Measurements from ENCODE around the gene NME3.

NME3 gene

GRCh38 chr16:1790261-1790610 is 18.9 kb upstream of the NME3 start:
- Mint-ChIP-seq H3K4me3 (no peak overlapping the region), H3K27me3 (no peaks in the 10 kb centered on the region), H3K27ac (no peak overlapping the region), H3K36me3 (ENCODE audit: low read depth) (peaks cover 76% of the 10 kb centered on the region), H3K4me1 (ENCODE audit: low read depth) (peaks cover under 1% of the 10 kb centered on the region), H3K9me3 (no peaks in the 10 kb centered on the region)
- intact Hi-C loops (cut with micrococcal nuclease) = no loop called here

DNA sequence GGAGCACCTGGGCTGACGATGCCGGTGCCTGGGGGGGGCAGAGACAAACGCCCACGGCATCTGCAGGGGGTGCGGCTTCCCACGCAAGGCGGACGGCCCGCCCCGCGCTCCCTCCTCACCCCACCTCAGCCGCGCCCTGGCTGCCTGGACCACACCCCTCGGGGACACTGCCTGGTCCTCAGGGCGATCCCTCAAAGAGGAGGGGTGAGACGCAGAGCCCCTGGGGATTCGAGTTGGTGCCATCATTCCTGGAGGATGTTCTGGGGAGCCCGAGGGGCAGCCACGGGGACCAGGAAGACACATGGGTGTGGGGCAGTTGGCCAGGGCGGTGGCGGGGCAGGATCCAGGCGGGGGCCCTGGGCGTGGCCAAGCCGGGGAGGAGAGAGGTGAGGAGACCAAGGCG is 18.3 kb upstream of the NME3 start:
- peaks cover 5% of the 10 kb centered on the region for H3K4me1 Mint-ChIP-seq (ENCODE audit: low read depth)
- no peak overlapping the region for H3K4me3 Mint-ChIP-seq
- no peaks in the 10 kb centered on the region for H3K27me3 Mint-ChIP-seq
- peaks cover 80% of the 10 kb centered on the region for H3K36me3 Mint-ChIP-seq (ENCODE audit: low read depth)
- intact Hi-C loops (cut with micrococcal nuclease) = no loop called here
- H3K9me3 Mint-ChIP-seq = no peaks in the 10 kb centered on the region
- H3K27ac Mint-ChIP-seq = no peak overlapping the region

DNA sequence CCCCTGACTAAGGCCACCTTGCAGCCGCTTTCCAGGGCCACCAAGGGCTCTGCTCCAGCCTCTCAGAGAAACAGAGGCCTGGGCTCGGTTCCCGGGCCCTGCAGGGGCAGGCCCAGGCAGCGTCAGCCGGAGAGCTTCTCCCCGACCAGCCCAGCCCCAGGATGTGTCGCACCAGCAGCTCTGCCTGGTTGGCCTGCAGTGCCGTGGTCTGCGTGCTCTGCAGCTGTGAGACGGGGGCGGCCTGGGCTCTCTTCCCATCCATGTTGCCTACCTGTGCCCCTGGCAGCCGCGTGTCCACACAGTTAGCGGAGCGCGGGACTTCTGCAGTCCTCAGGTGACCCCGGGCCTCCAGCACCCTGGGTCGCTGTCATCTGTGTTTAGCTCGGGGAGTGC is 17.4 kb upstream of the NME3 start:
- Mint-ChIP-seq H3K27ac (no peak overlapping the region), H3K9me3 (no peaks in the 10 kb centered on the region)
- intact Hi-C loops (cut with micrococcal nuclease) = no loop called here

DNA sequence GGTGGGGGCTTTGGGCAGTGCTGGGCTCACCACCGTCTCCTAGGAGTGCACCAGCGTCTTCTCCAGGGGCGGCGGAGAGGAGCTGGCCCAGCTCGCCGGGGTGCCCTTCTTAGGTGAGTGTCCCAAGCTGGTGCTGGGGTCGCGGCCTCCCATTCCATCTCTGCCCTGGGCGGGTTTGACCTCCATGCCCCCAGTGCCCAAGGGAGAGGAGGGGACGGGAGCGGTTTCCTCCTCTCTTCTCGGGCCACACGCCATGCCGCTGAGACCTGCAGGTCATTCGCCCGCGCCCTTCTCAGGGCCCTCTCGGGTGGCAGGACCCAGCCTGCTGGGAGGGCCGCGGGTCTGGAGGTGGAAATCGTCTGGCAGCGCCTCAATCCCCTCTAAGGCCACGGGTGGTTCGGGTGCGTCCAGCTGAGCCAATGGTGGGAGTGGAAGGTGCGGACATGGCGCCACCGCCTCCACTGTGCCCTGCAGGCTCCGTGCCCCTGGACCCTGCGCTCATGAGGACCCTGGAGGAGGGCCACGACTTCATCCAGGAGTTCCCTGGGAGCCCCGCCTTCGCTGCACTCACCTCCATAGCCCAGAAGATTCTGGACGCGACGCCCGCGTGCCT is 16.9 kb upstream of the NME3 start:
- H3K9me3 Mint-ChIP-seq = no peaks in the 10 kb centered on the region
- intact Hi-C loops (cut with micrococcal nuclease) = no loop called here
- H3K4me3 Mint-ChIP-seq = no peak overlapping the region
- peaks cover 80% of the 10 kb centered on the region for H3K36me3 Mint-ChIP-seq (ENCODE audit: low read depth)
- no peak overlapping the region for H3K27ac Mint-ChIP-seq
- no peaks in the 10 kb centered on the region for H3K27me3 Mint-ChIP-seq
- H3K4me1 Mint-ChIP-seq (ENCODE audit: low read depth) = peaks cover 18% of the 10 kb centered on the region

More for the DNA sequence above, 17.4 kb upstream of the NME3 start:
- H3K4me3 Mint-ChIP-seq = no peak overlapping the region
- H3K27me3 Mint-ChIP-seq = no peaks in the 10 kb centered on the region
- H3K4me1 Mint-ChIP-seq (ENCODE audit: low read depth) = peaks cover 13% of the 10 kb centered on the region
- H3K36me3 Mint-ChIP-seq (ENCODE audit: low read depth) = peaks cover 80% of the 10 kb centered on the region

GRCh38 chr16:1787322-1788094 is 16.2 kb upstream of the NME3 start:
- Mint-ChIP-seq H3K4me3 (no peak overlapping the region), H3K9me3 (no peaks in the 10 kb centered on the region), H3K36me3 (ENCODE audit: low read depth) (peaks cover 79% of the 10 kb centered on the region), H3K4me1 (ENCODE audit: low read depth) (peaks cover 19% of the 10 kb centered on the region), H3K27me3 (no peaks in the 10 kb centered on the region), H3K27ac (no peak overlapping the region)
- intact Hi-C loops (cut with micrococcal nuclease) = no loop called here

GRCh38 chr16:1787056-1787321 is 15.6 kb upstream of the NME3 start:
- Mint-ChIP-seq H3K9me3 (no peaks in the 10 kb centered on the region), H3K4me1 (ENCODE audit: low read depth) (peaks cover 19% of the 10 kb centered on the region), H3K36me3 (ENCODE audit: low read depth) (peaks cover 79% of the 10 kb centered on the region), H3K27me3 (no peaks in the 10 kb centered on the region), H3K27ac (no peak overlapping the region), H3K4me3 (no peak overlapping the region)
- intact Hi-C loops (cut with micrococcal nuclease) = no loop called here

DNA sequence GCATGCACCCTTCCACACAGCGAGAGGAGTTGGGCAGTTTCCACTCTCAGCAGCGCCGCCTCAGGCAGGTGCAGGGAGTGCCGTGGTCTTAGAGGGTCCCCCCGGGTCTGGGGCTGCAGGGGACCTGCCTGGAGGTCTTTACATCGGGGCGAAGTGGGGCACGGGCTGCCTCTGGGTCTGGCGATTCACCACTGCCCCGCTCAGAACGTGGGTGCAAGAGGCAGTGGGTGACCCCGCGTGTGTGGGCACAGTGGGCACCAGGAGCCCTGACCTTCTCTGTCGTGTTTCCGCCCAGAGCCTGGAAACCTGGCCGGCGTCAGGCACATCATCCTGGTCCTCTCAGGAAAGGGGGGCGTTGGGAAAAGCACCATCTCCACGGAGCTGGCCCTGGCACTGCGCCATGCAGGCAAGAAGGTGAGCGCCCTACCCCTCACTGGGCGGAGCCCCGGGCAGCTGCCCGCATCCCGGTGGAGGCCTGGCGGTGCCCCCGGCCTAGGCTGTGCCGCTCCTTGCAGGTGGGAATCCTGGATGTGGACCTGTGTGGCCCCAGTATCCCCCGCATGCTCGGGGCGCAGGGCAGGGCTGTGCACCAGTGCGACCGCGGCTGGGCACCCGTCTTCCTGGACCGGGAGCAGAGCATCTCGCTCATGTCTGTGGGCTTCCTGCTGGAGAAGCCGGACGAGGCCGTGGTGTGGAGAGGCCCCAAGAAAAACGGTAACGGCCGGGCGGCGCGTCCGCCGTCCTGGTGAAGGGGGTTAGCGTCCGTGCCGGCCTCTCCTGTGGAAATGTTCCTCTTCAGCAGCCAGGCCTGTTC is 15.1 kb upstream of the NME3 start:
- Mint-ChIP-seq H3K4me1 (ENCODE audit: low read depth) (peaks cover 24% of the 10 kb centered on the region), H3K4me3 (no peak overlapping the region), H3K27me3 (no peaks in the 10 kb centered on the region), H3K9me3 (no peaks in the 10 kb centered on the region), H3K36me3 (ENCODE audit: low read depth) (peaks cover 79% of the 10 kb centered on the region), H3K27ac (no peak overlapping the region)
- intact Hi-C loops (cut with micrococcal nuclease) = no loop called here

GRCh38 chr16:1785846-1786170 is 14.5 kb upstream of the NME3 start:
- Mint-ChIP-seq H3K27me3 (no peaks in the 10 kb centered on the region), H3K27ac (no peak overlapping the region), H3K4me3 (no peak overlapping the region), H3K36me3 (ENCODE audit: low read depth) (peaks cover 79% of the 10 kb centered on the region), H3K4me1 (ENCODE audit: low read depth) (peaks cover 31% of the 10 kb centered on the region), H3K9me3 (no peaks in the 10 kb centered on the region)
- intact Hi-C loops (cut with micrococcal nuclease) = no loop called here

DNA sequence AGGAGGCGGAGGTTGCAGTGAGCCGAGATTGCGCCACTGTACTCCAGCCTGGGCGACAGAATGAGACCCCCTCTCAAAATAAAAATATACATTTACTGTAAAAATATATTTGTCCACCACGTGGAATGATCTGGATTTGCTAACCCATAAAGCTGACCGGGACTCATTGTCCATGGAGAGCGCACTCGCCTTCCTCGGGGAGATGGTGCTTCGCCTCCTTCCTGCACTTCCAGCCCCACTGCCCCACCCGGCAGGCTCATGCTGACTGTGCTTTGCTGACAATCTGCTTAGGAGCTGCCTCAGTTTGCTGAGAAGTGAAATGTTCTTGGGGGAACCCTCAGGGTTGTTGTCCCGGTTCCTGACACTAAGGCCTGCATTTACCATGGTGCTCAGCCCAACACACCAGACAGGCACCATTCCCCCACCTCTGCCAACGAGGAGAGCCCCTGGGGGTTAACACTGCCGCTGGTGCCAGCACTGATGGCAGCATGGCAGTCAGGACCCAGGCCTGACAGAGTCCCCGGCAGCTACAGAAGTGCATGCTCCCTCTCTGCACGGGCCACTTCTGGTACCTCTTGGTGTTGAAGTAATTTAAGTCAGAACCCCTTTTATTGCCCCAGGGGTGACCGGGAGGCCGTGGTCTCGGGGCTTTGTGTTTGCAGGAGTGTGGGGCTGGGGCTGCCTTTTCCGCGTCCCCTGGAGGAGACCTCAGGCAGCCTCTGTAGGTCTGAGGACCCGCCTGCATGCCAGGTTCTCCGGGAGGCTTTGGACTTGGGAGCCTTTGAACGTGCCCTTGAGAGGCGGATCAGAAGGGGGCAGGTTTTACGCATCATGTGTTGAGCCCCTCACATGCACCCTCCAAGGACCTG is 13.9 kb upstream of the NME3 start:
- intact Hi-C loops (cut with micrococcal nuclease) = no loop called here
- H3K4me3 Mint-ChIP-seq = no peak overlapping the region
- no peaks in the 10 kb centered on the region for H3K9me3 Mint-ChIP-seq
- no peak overlapping the region for H3K27ac Mint-ChIP-seq
- H3K4me1 Mint-ChIP-seq (ENCODE audit: low read depth) = peaks cover 33% of the 10 kb centered on the region
- no peaks in the 10 kb centered on the region for H3K27me3 Mint-ChIP-seq
- peaks cover 78% of the 10 kb centered on the region for H3K36me3 Mint-ChIP-seq (ENCODE audit: low read depth)

DNA sequence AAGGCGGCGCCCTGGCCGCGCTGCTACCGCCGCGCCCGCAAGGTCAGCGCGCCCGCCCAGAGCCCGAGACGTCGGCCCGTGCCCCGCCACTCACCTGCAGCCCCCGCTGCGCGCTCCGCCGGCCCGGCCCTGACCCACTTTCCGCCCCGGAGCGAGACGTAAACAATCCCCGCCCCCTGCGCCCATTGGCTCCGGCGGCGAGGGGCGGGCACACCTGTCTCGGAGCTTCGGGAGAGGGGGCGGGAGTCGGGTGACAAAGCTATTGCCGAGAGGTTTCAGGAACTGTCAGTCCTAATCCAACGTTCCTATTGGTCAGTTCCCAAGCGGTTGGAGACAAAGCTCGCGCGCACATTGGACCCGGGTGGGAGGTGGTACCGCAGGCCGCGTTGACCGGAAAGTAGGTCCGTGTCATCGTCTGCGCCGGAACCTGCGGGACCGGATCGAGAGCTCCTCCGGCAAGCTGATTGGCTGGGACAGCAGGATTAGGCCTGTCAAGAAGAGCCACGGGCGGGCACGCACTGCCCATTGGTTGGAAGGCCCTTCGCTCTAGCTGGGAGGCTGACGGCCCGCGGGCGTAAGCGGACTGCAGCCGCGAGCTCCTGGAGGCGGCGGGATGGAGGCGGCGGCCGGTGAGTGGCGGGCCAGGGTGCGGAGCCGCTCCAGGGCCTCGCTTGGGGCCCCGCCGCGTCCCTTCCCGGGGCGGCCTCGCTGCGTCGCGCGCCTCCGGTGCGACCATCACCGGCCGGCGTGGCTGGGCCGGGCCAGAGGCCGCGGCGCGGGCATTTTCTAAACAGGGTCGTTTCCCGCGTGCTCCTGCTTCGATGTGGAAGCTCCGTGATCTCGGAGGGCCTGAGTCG is 11.3 kb upstream of the NME3 start, which contains the start of the genes NUBP2 and SPSB3:
NUBP2 (plus strand) TSS at position 553 of the 857 bp plus-strand sequence; CDS start at position 614, 61 bp downstream.
SPSB3 (minus strand) TSS at position 164 of the 857 bp plus-strand sequence. CDS start 1,088 bp downstream, outside the sequence.
- peaks cover 78% of the 10 kb centered on the region for H3K36me3 Mint-ChIP-seq (ENCODE audit: low read depth)
- intact Hi-C loops (cut with micrococcal nuclease) = loop anchor here (1.0 kb wide), 1 partner anchor 9 kb away; the partner anchor contains the start of gene MRPS34
- no peaks in the 10 kb centered on the region for H3K27me3 Mint-ChIP-seq
- no peaks in the 10 kb centered on the region for H3K9me3 Mint-ChIP-seq
- H3K4me3 Mint-ChIP-seq = peak within 1 kb of the TSS; percentile 85
- H3K27ac Mint-ChIP-seq = peak within 1 kb of the TSS; percentile 84
- H3K4me1 Mint-ChIP-seq (ENCODE audit: low read depth) = peaks cover 44% of the 10 kb centered on the region

DNA sequence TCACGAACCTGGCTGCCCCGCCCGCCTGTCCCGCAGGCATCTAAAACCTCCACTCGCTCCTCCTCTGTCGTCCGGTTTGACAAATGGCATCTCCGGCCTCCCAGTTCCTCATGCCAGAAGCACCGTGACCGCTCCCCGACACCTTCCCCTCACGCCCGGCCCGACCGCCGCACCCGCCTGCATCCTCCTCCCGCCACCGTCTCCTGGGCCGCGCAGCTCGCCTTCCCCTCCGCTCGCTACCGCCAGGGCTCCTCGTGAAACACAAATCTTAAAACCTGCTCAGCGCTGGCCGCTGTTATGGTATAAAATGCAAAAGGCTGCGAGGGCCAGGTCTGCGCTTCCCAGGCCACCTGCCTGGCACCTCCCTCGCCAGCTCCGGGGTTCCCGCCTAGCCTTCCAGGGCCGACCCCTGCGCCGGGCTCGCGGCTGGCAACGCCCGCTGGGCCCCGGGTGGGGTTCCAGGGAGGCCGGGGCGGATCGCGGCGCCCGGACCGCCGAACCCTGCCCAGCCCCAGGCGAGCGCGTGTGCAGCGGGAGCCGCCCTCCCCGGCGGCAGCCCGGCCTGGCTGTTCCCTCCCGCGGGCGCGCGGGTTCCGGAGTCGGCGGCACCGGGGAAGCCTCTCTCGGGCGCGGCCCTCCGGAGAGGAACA is 10.5 kb upstream of the NME3 start:
- H3K4me1 Mint-ChIP-seq (ENCODE audit: low read depth) = peaks cover 46% of the 10 kb centered on the region
- H3K27ac Mint-ChIP-seq = peak overlapping the region; percentile 84
- peak overlapping the region; percentile 85 for H3K4me3 Mint-ChIP-seq
- H3K36me3 Mint-ChIP-seq (ENCODE audit: low read depth) = peaks cover 78% of the 10 kb centered on the region
- no peaks in the 10 kb centered on the region for H3K27me3 Mint-ChIP-seq
- no peaks in the 10 kb centered on the region for H3K9me3 Mint-ChIP-seq
- intact Hi-C loops (cut with micrococcal nuclease) = loop anchor here (1.0 kb wide), 1 partner anchor 9 kb away; the partner anchor contains the start of gene MRPS34

GRCh38 chr16:1781254-1781653 is 9.9 kb upstream of the NME3 start:
- Mint-ChIP-seq H3K4me3 (peak overlapping the region; percentile 85), H3K9me3 (no peaks in the 10 kb centered on the region), H3K27ac (peak overlapping the region; percentile 84), H3K4me1 (ENCODE audit: low read depth) (peaks cover 49% of the 10 kb centered on the region), H3K36me3 (ENCODE audit: low read depth) (peaks cover 78% of the 10 kb centered on the region), H3K27me3 (no peaks in the 10 kb centered on the region)
- intact Hi-C loops (cut with micrococcal nuclease) = no loop called here
